Measurements from ENCODE around the gene C19orf81.
A peak's percentile ranks its signal among the peaks of the same experiment; 100 is the strongest.

Gene C19orf81

DNA sequence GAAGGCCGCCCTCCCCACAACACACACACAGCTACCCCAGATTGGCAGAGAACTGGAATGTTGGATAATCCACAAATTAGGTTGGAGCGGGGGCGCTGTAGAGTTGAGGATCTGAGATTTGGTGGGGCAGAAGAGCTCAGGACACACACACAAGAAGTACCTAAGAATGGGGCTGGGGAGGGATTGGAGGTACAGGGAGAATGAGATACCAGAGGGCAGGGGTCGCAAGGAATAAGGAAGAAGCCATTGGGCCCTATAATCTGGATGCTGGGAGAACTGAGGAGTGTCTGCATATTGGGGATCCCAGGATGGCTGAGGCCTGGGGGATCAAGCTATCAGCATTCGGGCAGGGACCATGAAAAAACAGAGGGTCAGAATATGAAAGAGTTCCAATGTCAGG is 21.1 kb upstream of the C19orf81 start:
- FAIRE-seq (no peak), DNase-seq (ENCODE audit: extremely low spot score, insufficient read length, low read depth) (no peak)

DNA sequence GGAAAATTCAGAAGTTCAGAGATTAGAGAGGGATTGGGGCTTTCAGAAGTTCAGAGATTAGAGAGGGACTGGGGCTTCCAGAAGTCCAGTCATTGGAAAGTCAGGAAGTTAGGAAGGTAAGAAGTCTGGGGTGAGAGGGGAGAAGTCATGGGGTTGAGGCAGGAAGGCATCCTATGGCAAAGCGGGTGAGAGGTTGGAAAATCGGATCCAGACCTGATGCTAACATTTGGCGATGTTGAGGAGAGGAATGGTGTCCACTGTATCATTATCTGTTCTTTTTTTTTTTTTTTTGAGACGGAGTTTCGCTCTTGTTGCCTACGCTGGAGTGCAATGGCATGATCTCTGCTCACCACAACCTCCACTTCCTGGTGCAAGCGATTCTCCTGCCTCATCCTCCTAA is 20.7 kb upstream of the C19orf81 start:
- FAIRE-seq (no peak), DNase-seq (ENCODE audit: extremely low spot score, insufficient read length, low read depth) (no peak)

DNA sequence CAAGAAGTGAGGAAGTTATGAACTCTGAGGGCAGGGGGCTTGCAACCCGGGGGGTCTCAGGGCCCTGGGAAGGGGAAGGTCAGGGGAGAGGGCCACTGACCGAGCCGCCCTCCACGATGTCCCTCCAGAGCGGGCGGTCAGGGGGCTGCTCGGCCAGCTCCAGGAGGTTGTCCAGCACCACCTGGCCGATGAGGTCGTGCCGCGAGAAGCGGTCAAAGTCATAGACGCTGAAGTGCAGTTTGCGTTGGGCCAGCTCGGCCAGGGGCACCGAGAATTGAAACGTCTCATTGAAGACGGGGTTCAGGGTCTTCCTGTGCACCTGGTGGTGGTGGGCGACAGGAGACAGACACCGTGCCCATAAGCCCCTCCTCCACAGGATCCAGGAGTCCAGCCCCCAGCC is 20.1 kb upstream of the C19orf81 start:
- DNase-seq (ENCODE audit: extremely low spot score, insufficient read length, low read depth) (no peak), FAIRE-seq (no peak)

DNA sequence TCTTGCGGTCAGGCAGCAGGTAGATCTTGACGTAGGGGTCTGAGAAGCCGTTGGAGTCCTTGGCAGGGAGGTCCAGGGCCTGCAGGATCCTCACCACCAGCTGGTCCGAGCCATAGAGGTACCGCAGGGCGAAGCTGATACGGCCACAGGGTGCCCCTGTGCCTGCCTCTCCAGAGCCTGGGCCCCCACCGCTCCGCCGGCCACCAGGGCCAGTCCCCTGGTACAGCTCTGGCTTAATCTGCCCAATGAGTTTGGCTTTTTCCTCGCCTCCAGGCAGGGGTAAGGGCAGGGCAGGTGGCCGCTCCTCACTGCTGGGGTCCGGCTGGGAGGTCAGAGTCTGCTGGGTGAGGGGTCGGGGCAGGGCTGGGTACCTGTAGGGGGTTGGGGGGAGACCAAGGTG is 19.4 kb upstream of the C19orf81 start:
- DNase-seq (ENCODE audit: extremely low spot score, insufficient read length, low read depth) (no peak), FAIRE-seq (no peak)

DNA sequence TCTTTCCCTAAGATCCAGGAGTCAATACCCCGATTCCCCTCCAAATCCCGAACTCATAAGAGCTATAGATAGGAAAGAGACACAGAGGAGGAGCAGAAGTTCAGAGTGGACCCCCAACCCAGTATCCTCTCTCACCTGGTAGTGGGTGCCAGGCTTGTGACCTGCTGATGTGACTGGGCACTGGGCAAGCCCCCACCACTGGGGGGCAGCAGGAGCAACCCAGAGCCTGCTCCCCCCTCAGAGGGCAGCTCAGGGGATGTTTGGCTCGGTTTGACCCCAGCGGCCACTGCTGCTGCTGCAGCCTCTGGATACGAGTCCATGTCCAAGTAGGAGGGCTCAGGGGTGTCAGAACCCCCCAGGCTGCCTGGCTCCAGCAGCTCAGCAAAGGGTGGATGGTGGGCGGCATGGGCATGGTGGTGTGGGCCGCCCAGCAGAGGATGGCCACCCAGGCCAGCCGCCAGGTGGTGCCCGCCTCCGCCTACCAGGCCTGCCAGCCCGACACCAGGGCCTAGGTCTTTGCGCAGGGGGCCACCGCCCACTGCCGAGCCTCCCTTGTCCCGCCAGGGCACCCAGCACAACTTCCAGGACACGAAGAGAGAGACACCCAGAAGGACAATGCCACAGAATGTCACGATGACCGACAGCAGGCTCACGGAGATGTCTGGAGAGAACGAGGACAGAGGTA is 17.0 kb upstream of the C19orf81 start:
- FAIRE-seq (no peak), DNase-seq (ENCODE audit: extremely low spot score, insufficient read length, low read depth) (no peak)

DNA sequence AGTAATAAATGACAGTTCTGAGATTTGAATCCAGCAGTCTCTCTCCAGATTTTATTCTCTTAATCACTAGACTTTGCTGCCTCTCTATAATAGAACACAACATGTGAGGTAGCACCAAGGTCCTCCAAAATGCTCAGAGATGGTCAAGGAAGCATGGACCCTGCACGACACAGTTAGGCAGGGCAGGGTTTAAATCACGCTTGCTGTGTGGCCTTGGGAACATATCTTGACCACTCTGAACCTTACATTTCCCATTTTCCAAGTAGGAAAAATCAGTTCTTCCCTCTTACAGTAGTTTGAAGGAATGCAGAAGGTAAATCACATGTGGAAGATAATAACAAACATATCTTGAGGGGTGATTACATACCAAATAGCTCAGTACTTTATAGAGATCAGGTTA is 15.9 kb upstream of the C19orf81 start:
- FAIRE-seq: no peak
- DNase-seq (ENCODE audit: extremely low spot score, insufficient read length, low read depth): no peak

DNA sequence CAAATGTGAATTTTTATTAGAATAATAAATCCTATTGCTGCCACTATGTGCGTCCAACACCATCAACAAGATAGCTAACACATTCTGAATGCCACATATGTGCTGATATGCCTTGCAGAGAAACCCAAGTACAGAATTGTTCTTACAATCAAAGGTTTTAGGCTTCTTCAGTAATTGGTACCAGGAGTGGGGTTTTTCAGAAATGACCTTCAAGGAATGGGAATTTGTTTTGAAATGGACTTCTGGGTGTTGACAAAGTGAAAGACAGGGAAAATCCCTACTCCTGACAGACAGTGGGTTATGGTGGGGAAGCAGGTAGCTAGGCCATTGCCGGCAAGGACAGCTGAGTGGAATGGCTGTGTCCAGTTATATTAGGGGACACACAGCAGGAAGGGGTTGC is 15.3 kb upstream of the C19orf81 start:
- FAIRE-seq (no peak), DNase-seq (ENCODE audit: extremely low spot score, insufficient read length, low read depth) (no peak)

DNA sequence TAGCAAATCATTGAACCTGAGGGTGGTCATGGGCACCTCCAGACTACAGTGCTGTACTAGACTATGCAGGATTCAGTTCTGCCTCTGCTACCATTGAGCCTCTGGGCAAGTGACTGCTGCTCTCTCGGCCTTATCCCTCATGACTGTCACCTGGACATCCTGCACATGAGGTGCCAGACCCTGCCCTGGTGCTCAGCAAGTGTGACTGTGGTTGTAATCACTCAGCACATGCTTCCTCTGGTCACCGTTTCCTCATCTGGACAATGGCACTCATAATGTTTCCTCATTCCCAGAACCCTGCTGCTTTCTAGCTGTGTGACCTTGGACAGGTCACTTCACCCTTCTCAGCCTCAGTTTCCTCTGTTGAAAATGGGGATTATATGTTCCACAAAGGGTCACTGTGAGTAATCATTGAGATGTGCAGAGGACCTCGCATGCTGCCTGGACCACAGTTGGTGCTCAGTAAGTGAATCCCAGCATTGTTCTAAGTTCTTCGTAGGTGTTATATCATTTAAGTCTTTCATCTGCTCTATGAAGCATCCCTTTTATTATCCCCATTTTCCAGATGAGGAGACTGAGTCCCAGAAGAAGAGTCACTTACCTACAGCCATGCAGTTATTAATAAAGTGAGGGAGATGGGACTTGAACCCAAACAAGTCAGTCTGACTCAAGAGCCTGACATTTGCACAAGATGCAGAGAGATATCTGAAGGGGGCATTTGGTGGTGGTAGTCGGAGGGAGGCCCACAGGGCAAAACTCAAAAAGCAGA is 12.7 kb upstream of the C19orf81 start:
- no peak for FAIRE-seq
- DNase-seq (ENCODE audit: extremely low spot score, insufficient read length, low read depth): no peak

DNA sequence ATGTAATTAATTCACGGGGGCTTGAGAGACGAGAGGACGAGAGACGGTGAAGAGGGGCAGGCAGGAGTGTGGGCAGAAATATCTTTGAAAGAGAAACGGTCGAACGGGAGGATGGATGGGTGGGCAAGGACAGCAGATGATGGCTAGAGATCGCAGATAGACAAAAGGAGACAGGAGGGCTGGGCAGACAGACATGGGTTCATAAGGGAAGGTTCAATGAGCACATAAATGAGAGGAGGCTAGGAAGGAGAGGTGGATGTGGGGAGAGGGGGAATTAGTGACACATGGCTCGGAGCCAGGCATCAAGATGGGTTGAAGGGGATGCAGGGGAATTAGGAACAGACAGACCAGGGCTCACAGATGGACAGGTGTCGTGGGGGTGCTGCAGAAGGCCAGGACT is 10.6 kb upstream of the C19orf81 start:
- no peak for FAIRE-seq
- DNase-seq (ENCODE audit: extremely low spot score, insufficient read length, low read depth): no peak

DNA sequence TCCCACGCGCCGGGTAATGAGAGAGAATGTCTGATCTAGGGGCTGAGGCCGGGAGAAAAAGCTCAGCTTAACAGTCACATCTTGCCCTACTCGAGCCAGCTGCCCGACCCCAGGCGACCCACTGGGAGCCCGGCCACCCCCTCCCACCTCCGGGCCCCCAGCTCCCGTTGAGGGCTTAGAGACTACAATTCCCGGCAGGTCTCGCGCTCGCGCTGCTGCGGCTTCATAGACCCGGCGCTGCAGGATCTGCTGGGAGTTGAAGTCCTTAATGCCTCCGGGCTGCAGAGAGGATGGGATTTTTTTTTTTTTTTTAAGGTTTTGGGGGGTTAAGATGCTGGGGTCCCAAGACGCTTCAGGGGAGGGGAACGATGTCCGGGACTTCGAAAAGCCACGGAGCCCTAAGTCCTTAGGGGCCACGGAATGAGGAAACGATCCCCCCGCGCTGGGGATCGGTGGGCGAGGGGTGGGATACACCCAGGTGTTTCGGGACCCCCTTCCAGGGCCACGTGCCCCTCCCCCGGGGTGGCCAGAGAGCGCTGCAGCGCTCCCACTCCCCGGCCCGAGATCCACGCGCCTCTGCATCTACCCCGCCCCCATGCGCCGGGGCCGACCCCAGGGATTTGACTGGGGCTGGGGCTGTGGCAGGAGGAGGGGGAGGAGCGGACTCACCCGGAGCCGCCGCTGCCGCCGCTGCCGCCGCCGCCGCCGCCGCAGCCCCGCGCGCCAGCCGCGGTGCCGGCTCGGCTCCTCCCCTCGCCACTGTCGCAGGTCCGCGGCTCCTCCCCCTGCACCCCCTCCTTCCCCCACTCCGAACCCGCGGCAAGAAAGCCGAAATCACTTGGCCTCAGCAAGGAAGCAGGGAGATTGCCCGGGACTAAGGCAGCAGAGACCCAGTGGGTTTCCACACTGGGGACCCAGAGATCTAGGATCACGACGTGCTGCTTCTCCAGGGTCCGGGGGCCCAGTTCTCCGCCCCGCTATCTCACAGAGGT is 9.8 kb upstream of the C19orf81 start, which contains the start of gene SYT3:
TSS of gene SYT3 (minus strand) at position 761 of the 992 bp plus-strand sequence. CDS start 2,470 bp downstream, outside the sequence.
- FAIRE-seq (no peak), DNase-seq (ENCODE audit: extremely low spot score, insufficient read length, low read depth) (no peak)

DNA sequence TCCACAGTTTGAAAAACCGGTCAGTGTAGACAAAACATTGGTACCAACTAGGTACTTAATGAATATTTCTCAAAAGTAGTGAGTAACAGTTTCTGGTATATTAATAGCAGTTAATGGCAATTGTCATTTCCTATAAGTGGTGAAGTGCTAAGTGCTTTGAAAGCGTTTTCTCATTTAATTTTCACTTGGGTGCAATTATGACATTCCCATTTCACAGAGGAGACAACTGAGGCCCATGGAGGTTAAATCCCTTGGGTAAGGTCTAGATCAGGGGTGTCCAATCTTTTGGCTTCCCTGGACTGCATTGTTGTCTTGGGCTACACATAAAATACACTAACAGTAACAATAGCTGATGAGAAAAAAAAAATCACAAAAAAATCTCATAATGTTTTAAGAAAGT is 8.9 kb upstream of the C19orf81 start:
- FAIRE-seq (no peak), DNase-seq (ENCODE audit: extremely low spot score, insufficient read length, low read depth) (no peak)

DNA sequence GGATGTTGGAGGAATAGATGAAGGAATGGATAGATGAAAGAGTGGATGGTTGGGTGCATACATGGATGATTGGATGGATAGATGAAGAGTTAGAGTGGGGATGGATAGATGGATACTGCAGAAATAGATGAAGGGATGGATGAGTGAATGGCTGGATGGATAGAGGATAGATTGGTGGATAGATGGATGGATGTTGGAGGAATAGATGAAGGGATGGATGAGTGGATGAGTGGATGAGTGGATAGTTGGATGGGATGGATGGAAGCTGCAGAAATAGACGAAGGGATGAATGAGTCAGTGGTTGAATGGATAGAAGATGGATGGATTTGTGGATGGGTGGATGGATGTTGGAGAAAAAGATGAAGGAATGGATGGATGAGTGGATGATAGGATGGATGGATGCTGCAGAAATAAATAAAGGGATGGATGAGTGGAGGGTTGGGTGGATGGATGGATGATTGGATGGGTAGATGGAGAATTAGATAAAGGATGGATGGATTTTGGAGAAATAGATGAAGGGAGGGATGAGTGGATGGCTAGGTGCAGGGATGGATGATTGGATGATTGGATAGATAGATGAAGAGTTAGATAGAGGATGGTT is 4.8 kb upstream of the C19orf81 start:
- FAIRE-seq (no peak), DNase-seq (ENCODE audit: extremely low spot score, insufficient read length, low read depth) (no peak)

DNA sequence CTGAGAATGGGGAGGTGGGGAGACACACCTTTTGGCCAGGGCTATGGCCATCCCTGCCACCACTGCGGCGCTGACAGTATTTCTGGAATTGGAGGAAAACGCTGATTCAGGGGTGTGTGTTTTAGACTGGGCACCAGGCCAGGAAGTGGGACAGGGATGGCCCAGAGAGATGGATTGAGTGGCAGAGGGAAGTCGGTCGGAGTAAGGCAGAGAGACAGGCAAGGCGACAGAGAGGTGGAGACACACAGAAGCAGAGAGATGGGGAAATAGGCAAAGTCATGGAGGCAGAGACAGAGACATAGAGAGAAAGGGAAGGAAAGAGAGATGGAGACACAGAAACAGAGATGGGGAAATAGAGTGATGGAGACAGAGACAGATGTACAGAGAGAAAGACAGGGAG is 4.1 kb upstream of the C19orf81 start:
- DNase-seq (ENCODE audit: extremely low spot score, insufficient read length, low read depth) (no peak), FAIRE-seq (no peak)

DNA sequence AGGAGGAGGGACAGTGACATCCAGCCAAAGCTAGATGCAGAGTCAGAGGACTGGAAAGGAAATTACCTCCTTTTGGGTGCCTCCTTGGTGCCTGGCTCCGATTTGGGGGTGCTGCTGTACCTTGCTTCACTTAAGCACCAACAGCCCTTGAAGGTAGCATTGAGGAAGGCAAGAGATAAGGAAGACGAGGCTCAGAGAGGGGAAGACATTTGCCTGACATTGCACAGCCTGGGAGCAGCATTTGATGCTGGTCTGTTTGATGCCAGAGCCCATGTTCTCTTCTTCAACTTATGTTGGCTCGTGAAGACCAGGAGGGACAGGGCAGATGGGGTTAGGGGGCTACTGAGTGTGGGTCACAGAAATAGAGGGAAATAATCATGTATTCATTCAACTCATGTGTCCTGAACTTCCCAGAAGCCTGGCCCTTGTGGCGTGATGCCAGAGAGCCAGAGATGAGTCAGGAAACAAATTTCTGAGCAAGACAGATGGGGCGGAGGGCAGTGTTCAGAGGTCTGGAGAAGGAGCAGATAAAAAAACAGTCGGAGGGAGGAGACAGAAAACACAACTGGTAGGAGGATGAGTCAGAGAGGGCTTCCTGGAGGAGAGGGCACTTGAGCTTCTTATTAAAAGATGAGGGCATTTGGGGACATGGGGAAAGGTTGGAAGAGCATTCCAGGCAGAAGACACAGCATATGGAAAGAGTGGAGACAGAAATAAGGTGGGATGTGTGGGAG is 3.0 kb upstream of the C19orf81 start:
- DNase-seq (ENCODE audit: extremely low spot score, insufficient read length, low read depth) (no peak), FAIRE-seq (no peak)

DNA sequence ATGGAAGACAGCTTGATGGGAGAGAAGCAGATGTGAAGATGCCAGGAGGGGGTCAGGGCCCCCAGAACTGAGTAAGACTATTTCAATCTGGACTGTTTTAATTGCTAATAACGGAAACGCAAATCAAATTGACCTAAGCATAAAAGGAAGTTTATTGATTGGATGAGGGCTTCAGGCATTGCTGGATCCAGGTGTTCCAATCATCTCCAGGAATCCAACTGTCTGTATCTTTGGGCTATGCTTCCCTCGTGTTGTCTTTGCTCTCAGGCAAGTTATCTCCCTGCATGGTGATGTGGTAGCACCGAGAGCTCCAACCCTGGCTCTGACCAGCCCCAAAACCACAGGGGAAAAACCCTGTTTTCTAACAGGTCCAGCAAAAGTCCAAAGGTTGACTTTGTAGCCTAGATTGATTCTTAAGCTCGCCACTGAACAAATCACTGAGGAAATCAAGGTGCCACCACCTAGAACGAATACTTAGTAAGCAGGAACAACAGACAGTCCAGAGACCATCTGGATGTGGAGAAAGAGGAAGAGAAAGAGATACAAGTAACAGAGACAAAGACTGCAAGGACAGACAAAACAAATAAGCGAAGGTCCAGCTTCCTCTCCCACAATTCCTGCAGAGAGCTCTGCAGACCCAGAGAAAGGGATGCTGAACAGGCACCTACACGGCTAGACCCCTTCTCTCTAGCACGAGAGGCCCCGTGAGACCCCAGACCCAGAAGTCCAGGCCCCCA is 1.2 kb upstream of the C19orf81 start:
- peak; percentile 24 for FAIRE-seq
- DNase-seq (ENCODE audit: extremely low spot score, insufficient read length, low read depth): no peak

DNA sequence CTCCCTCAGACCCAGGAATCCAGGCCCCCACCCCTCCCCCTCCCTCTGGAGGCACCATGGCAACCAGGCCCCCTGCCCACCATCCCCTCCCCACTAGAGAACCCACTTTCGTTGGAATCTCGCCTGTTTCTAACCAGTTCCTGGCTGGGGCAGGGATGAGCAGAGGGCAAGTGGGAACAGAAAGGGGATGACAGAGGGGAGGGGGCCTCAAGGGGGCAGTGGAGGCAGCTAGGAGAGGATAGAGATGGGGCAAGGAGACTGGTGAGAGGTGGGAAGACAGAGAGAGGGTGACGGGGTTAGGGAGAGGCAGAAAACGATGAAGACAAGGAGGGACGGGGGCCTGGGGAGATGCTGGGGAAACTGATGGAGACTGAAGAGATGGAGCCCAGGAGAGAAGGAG is 586 bp upstream of the C19orf81 start:
- FAIRE-seq (no peak), DNase-seq (ENCODE audit: extremely low spot score, insufficient read length, low read depth) (no peak)

DNA sequence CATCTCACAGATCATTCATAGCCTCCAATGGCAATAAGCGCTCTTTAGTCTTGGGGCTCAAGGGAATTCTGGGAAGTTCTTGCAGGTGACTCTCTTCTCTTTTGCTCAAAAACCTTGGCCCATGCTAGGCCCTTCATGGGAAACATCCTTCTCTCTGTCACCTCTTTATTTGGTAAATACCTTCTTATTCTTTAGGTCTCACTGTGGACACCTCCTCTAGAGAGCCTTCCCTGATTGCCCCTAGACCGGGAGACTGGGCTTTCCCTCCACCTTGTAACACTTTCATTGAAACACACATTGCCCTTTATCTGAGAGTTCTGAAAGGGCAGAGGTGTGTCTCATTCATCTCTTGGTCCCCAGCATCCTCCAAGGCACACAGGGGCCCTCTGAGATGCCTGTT is 1.9 kb downstream of the C19orf81 start:
- DNase-seq (ENCODE audit: extremely low spot score, insufficient read length, low read depth) (no peak), FAIRE-seq (no peak)

DNA sequence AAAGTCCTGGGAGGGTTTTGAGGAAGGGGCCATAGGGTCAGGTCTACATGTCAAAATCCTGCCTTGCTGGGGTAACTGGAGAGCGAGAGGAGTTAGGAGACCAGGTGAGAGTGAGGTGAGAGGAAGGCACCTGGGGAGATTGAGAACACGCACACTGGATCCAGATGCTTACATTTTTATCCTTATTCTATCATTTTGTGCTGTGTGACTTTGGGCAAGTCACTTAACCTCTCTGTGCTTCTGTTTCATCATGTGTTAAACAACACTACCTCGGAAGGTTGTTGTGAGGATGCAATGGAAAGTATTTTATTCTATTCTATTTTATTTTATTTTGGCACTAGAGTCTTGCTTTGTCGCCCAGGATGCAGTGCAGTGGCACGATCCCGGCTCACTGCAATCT is 3.5 kb downstream of the C19orf81 start:
- DNase-seq (ENCODE audit: extremely low spot score, insufficient read length, low read depth): no peak
- FAIRE-seq: no peak

DNA sequence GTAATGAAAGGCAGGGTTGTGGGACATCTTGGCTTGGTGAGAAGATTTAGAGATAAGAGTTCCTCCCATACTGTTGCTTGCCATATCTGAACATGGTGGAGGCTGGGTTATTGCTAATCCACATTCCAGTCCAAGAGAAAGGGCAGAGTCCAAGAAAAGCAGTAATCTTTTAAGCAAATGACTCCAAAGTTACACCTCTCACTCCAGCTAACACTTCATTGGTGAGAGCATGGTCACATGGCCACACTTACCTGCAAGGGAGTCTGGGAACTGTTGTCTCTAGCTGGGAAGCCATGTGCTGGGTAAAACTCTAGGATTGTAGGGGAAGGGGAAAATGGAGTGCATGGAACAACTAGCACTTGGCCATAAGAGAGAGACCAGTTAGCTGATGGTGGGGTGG is 5.6 kb downstream of the C19orf81 start:
- no peak for FAIRE-seq

More for the DNA sequence above, 5.6 kb downstream of the C19orf81 start:
- DNase-seq (ENCODE audit: extremely low spot score, insufficient read length, low read depth): no peak
